Rectal smooth muscle tissue (tissue), 1 donor: Measurements from ENCODE around the gene FREM2.
A peak's percentile ranks its signal among the peaks of the same experiment; 100 is the strongest.

Experiments
- H3K27ac ChIP-seq: one replicate; pipeline ENCODE4 v1.7.0; 2013; ENCODE audit warnings: low read depth, low read length, inconsistent platforms
- H3K27me3 ChIP-seq: one replicate; pipeline ENCODE4 v1.7.0; 2013; ENCODE audit warnings: low read length; ENCODE audit not compliant: control insufficient read depth, insufficient read depth
- H3K36me3 ChIP-seq: one replicate; pipeline ENCODE4 v1.7.0; 2013; ENCODE audit warnings: low read length; ENCODE audit not compliant: control insufficient read depth, insufficient read depth
- H3K4me1 ChIP-seq: one replicate; pipeline ENCODE4 v1.7.0; 2013; ENCODE audit warnings: low read length; ENCODE audit not compliant: control insufficient read depth, insufficient read depth
- H3K4me3 ChIP-seq: one replicate; pipeline ENCODE4 v1.7.0; 2013; ENCODE audit warnings: low read length
- H3K9ac ChIP-seq: one replicate; pipeline ENCODE4 v1.7.0; 2013; ENCODE audit warnings: low read length

Gene FREM2

GRCh38 chr13:38781539-38781938 is 94.7 kb downstream of the FREM2 start:
- Histone ChIP-seq H3K27me3 (no peaks in the 10 kb centered on the region), H3K9ac (no peak overlapping the region), H3K4me1 (no peaks in the 10 kb centered on the region), H3K27ac (no peak overlapping the region), H3K36me3 (no peaks in the 10 kb centered on the region), H3K4me3 (no peak overlapping the region)

- Histone ChIP-seq H3K36me3 (no peaks in the 10 kb centered on the region), H3K4me3 (no peak overlapping the region), H3K27me3 (no peaks in the 10 kb centered on the region), H3K27ac (no peak overlapping the region), H3K4me1 (no peaks in the 10 kb centered on the region), H3K9ac (no peak overlapping the region)
These were observed 97.4 kb downstream of the FREM2 start for GRCh38 chr13:38784036-38784880.

- no peaks in the 10 kb centered on the region for H3K27me3 ChIP-seq
- no peak overlapping the region for H3K4me3 ChIP-seq
- no peak overlapping the region for H3K9ac ChIP-seq
- H3K27ac ChIP-seq, result no peak overlapping the region
- no peaks in the 10 kb centered on the region for H3K4me1 ChIP-seq
- H3K36me3 ChIP-seq, result no peaks in the 10 kb centered on the region
These were observed 98.2 kb downstream of the FREM2 start for GRCh38 chr13:38785042-38785441.

- Histone ChIP-seq H3K27ac (no peak overlapping the region), H3K9ac (no peak overlapping the region), H3K4me1 (no peaks in the 10 kb centered on the region), H3K4me3 (no peak overlapping the region), H3K36me3 (no peaks in the 10 kb centered on the region), H3K27me3 (no peaks in the 10 kb centered on the region)
These were observed 98.6 kb downstream of the FREM2 start for GRCh38 chr13:38785490-38785889.

GRCh38 chr13:38787550-38787949 is 100.7 kb downstream of the FREM2 start:
- Histone ChIP-seq H3K27ac (no peak overlapping the region), H3K4me3 (no peak overlapping the region), H3K27me3 (no peaks in the 10 kb centered on the region), H3K4me1 (no peaks in the 10 kb centered on the region), H3K36me3 (no peaks in the 10 kb centered on the region), H3K9ac (no peak overlapping the region)

GRCh38 chr13:38796890-38797289 is 110.0 kb downstream of the FREM2 start:
- no peak overlapping the region for H3K4me3 ChIP-seq
- H3K9ac ChIP-seq, result no peak overlapping the region
- no peaks in the 10 kb centered on the region for H3K27me3 ChIP-seq
- H3K4me1 ChIP-seq, result no peaks in the 10 kb centered on the region
- H3K27ac ChIP-seq, result no peak overlapping the region
- no peaks in the 10 kb centered on the region for H3K36me3 ChIP-seq

GRCh38 chr13:38803531-38803930 is 116.7 kb downstream of the FREM2 start:
- H3K27ac ChIP-seq, result no peak overlapping the region

GRCh38 chr13:38804061-38804460 is 117.2 kb downstream of the FREM2 start:
- Histone ChIP-seq H3K4me3 (no peak overlapping the region), H3K4me1 (no peaks in the 10 kb centered on the region), H3K36me3 (no peaks in the 10 kb centered on the region), H3K9ac (no peak overlapping the region), H3K27me3 (no peaks in the 10 kb centered on the region), H3K27ac (no peak overlapping the region)

More at GRCh38 chr13:38803531-38803930, 116.7 kb downstream of the FREM2 start:
- no peaks in the 10 kb centered on the region for H3K36me3 ChIP-seq
- H3K4me3 ChIP-seq, result no peak overlapping the region
- H3K27me3 ChIP-seq, result no peaks in the 10 kb centered on the region
- H3K9ac ChIP-seq, result no peak overlapping the region
- no peaks in the 10 kb centered on the region for H3K4me1 ChIP-seq

- Histone ChIP-seq H3K27me3 (no peaks in the 10 kb centered on the region), H3K4me3 (no peak overlapping the region), H3K9ac (no peak overlapping the region), H3K27ac (no peak overlapping the region), H3K36me3 (no peaks in the 10 kb centered on the region), H3K4me1 (no peaks in the 10 kb centered on the region)
These were observed 117.7 kb downstream of the FREM2 start for GRCh38 chr13:38804536-38804935.

GRCh38 chr13:38814331-38814730 is 127.5 kb downstream of the FREM2 start:
- H3K4me3 ChIP-seq, result no peak overlapping the region
- no peaks in the 10 kb centered on the region for H3K36me3 ChIP-seq
- H3K27ac ChIP-seq, result no peak overlapping the region
- no peak overlapping the region for H3K9ac ChIP-seq
- no peaks in the 10 kb centered on the region for H3K27me3 ChIP-seq
- peaks cover 5% of the 10 kb centered on the region for H3K4me1 ChIP-seq

GRCh38 chr13:38819053-38819452 is 132.2 kb downstream of the FREM2 start:
- Histone ChIP-seq H3K4me1 (peaks cover 18% of the 10 kb centered on the region), H3K4me3 (no peak overlapping the region), H3K27ac (peak overlapping the region; percentile 66), H3K27me3 (no peaks in the 10 kb centered on the region), H3K36me3 (no peaks in the 10 kb centered on the region), H3K9ac (no peak overlapping the region)

- Histone ChIP-seq H3K27ac (peak overlapping the region; percentile 73), H3K36me3 (no peaks in the 10 kb centered on the region), H3K9ac (no peak overlapping the region), H3K27me3 (no peaks in the 10 kb centered on the region), H3K4me1 (peaks cover 18% of the 10 kb centered on the region), H3K4me3 (no peak overlapping the region)
These were observed 132.7 kb downstream of the FREM2 start for GRCh38 chr13:38819596-38819995.
